ENCODE results near the gene ASB10.

GRCh38 chr7:151210087-151210854 is 23.2 kb upstream of the ASB10 start, which contains the start of gene H2BK1:
- TF ChIP-seq, protein P1, sequence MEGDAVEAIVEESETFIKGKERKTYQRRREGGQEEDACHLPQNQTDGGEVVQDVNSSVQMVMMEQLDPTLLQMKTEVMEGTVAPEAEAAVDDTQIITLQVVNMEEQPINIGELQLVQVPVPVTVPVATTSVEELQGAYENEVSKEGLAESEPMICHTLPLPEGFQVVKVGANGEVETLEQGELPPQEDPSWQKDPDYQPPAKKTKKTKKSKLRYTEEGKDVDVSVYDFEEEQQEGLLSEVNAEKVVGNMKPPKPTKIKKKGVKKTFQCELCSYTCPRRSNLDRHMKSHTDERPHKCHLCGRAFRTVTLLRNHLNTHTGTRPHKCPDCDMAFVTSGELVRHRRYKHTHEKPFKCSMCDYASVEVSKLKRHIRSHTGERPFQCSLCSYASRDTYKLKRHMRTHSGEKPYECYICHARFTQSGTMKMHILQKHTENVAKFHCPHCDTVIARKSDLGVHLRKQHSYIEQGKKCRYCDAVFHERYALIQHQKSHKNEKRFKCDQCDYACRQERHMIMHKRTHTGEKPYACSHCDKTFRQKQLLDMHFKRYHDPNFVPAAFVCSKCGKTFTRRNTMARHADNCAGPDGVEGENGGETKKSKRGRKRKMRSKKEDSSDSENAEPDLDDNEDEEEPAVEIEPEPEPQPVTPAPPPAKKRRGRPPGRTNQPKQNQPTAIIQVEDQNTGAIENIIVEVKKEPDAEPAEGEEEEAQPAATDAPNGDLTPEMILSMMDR (IDR thresholded peaks at IDR 0.05), result no peak
- TF ChIP-seq POLR2A (IDR thresholded peaks at IDR 0.05) (no peak), EP300 (IDR thresholded peaks at IDR 0.05) (no peak)

Data from sigmoid colon (tissue), 4 donors.